ENCODE measurements around the gene CFHR1.
"Not testable (repeated sequence)": the region's sequence is repeated elsewhere in the genome, so short reads cannot be mapped to it uniquely, and the experiment has no call there.

Gene CFHR1

GRCh38 chr1:196819531-196819930 lies at the start of gene CFHR1:
TSS of gene CFHR1 (plus strand) at chr1:196819731. CDS start at chr1:196819845, 114 bp downstream.
- not testable (repeated sequence) for DNase-seq (ENCODE audit: low read depth in 1 of 2, low spot score in 1 of 2)

- not testable (repeated sequence) for DNase-seq (ENCODE audit: low read depth in 1 of 2, low spot score in 1 of 2)
These were observed 49.7 kb upstream of the CFHR1 start for GRCh38 chr1:196769823-196770222.

DNA sequence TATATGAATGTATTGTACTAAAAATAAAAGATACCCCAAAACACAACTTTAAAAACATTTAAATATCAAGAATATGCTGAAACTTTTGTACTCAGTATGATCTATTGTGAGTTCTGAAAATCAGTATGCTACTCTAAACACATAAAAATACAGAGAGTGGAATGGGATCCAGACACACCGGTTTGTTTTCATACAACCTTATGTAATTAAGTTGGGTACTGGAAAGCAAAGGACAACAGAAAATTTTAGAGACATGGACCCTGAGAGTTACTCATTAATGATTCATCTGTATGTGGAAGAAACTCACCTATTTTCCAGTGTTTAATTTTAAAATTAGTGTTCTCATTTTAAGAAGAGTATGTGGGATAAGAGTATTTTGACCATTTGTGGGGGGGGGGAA lies 45.8 kb upstream of the CFHR1 start:
- no peak for DNase-seq (ENCODE audit: low read depth in 1 of 2, low spot score in 1 of 2)

- DNase-seq (ENCODE audit: low read depth in 1 of 2, low spot score in 1 of 2) = no peak
These were observed 45.4 kb upstream of the CFHR1 start for GRCh38 chr1:196774175-196774574.

- no peak for DNase-seq (ENCODE audit: low read depth in 1 of 2, low spot score in 1 of 2)
These were observed 44.9 kb upstream of the CFHR1 start, which contains the start of gene CFHR3 for GRCh38 chr1:196774603-196775002. TSS of gene CFHR3 (plus strand) at chr1:196774840. CDS start at chr1:196774887, 47 bp downstream.

- no peak for DNase-seq (ENCODE audit: low read depth in 1 of 2, low spot score in 1 of 2)
These were observed 41.9 kb upstream of the CFHR1 start for GRCh38 chr1:196777603-196778002.

DNA sequence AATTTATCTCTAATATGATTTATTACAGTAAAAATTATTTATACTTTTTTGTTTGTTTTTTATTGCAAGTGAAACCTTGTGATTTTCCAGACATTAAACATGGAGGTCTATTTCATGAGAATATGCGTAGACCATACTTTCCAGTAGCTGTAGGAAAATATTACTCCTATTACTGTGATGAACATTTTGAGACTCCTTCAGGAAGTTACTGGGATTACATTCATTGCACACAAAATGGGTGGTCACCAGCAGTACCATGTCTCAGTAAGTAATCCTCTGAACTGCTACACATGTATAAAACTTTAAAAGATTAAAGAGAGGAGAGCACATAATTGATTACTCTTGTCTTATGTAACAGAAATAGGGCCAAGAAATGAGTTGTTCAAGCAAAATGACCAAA lies 40.4 kb upstream of the CFHR1 start:
- DNase-seq (ENCODE audit: low read depth in 1 of 2, low spot score in 1 of 2) = no peak

- DNase-seq (ENCODE audit: low read depth in 1 of 2, low spot score in 1 of 2) = not testable (repeated sequence)
These were observed 28.3 kb upstream of the CFHR1 start for GRCh38 chr1:196791252-196791651.

DNA sequence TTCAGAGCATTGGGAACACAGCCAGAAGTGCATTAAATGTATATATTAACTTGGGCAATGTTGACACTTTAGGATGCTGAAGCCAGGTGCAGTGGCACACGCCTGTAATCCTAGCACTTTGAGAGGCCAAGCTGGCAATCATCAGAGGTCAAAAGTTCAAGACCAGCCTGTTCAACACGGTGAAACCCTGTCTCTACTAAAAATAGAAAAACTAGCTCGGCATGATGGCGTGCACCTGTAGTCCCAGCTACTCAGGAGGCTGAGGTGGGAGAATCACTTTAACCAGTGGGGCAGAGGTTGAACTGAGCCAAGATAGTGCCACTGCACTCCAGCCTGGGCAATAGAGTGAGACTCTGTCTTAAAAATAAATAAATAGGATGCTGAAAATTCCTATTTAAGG lies 25.4 kb upstream of the CFHR1 start:
- DNase-seq (ENCODE audit: low read depth in 1 of 2, low spot score in 1 of 2) = not testable (repeated sequence)

- DNase-seq (ENCODE audit: low read depth in 1 of 2, low spot score in 1 of 2) = no peak
These were observed 21.6 kb upstream of the CFHR1 start for GRCh38 chr1:196797891-196798290.

- not testable (repeated sequence) for DNase-seq (ENCODE audit: low read depth in 1 of 2, low spot score in 1 of 2)
These were observed 17.6 kb upstream of the CFHR1 start for GRCh38 chr1:196801920-196802319.

GRCh38 chr1:196808529-196809235 lies 10.8 kb upstream of the CFHR1 start:
- DNase-seq (ENCODE audit: low read depth in 1 of 2, low spot score in 1 of 2) = no peak

DNA sequence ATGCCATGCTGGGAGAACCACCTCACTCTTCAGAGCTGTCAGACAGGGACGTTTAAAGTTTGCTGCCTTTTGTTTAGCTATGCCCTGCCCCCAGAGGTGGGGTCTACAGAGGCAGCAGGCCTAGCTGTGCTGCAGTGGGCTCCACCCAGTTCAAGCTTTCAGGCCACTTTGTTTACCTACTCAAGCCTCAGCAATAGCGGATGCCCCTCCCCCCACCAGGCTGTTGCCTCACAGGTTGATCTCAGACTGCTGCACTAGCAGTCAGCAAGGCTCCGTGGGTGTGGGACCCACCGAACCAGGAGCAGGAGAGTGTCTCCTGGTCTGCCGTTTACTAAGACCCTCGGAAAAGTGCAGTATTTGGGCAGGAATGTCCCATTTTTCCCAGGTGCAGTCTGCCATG lies 2.1 kb upstream of the CFHR1 start:
- not testable (repeated sequence) for DNase-seq (ENCODE audit: low read depth in 1 of 2, low spot score in 1 of 2)

- not testable (repeated sequence) for DNase-seq (ENCODE audit: low read depth in 1 of 2, low spot score in 1 of 2)
These were observed 8.3 kb downstream of the CFHR1 start for GRCh38 chr1:196827860-196828259.

DNA sequence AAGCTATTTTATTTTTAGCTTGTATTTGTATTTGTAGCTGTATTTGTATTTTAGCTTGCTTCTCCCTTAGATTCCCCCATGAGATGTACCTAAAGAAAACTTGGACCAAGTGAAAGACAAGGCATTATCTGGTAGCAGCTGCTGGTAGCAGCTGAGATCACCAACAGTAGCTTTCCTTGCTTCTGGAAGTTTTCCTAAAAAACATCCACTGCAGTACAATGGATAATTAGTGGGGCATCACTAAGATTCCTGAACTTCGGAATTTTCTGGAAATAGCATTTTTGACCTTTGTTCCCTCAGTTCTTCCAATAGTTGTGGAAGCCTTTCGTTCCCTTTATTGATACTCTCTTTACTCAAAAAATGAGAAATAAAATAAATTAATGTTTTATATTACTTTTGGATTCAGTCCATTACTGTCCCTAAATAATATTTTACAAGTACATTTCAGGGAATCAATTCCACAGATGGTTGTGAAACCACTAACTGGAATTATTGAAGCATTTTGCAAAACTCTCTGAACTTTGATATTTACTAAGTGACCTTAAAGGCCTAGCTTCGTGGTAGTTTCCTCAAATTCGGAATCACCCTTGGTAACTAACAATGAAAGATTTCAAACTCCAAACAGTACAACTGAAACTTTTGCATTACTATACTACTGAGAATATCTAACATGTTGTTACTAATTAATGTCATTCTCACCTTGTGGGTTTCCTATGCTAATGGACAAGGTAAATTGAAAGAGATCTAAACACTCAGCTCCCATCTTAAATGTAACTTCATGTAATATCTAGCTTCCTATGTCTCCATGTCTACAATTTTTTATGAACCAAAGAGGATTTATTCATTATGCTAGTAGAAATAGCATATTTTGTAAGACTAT lies 30.3 kb downstream of the CFHR1 start:
- DNase-seq (ENCODE audit: low read depth in 1 of 2, low spot score in 1 of 2) = not testable (repeated sequence)

DNA sequence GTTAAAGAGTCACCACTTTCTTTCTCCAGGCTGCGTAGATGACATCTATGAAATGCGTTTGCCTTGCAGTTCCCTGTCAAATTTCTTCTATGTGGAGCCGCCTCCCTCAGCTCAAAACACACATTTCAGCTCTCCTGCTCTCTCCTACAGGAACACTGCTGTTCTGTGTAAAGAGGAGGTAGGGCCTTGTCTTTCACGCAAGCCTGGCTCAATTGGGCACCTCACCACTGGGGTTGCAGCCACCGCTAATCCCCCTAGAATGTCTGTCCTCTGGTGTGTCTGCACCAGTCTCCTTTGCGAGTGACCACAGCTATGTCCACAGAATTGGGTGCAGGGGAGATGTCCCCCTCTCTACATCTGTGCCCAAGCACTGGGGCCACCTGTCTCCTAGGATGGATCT lies 36.5 kb downstream of the CFHR1 start:
- no peak for DNase-seq (ENCODE audit: low read depth in 1 of 2, low spot score in 1 of 2)

GRCh38 chr1:196857188-196857587 lies 37.7 kb downstream of the CFHR1 start:
- no peak for DNase-seq (ENCODE audit: low read depth in 1 of 2, low spot score in 1 of 2)

- DNase-seq (ENCODE audit: low read depth in 1 of 2, low spot score in 1 of 2) = no peak
These were observed 39.3 kb downstream of the CFHR1 start for GRCh38 chr1:196858811-196859210.

- DNase-seq (ENCODE audit: low read depth in 1 of 2, low spot score in 1 of 2) = no peak
These were observed 40.9 kb downstream of the CFHR1 start for GRCh38 chr1:196860323-196860884.

GRCh38 chr1:196861429-196861828 lies 41.9 kb downstream of the CFHR1 start:
- no peak for DNase-seq (ENCODE audit: low read depth in 1 of 2, low spot score in 1 of 2)

DNA sequence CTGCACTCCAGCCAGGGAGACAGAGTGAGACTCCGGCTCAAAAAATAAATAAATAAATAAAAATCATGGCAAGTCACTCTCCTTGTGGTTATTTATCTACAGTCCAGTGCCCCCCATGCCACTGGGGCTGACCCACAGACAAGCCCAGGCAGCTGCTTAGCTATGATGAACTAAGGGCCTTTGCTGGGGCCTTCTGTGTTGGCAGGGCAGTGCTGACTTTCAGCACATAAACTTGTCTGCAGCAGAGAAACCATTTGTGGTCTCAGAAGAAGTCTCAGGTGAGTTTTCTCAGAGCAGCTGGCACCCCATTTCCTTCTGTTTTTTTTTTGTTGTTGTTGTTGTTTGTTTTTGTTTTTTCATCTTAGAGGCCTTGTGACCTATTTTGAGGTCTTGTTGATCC lies 47.4 kb downstream of the CFHR1 start:
- DNase-seq (ENCODE audit: low read depth in 1 of 2, low spot score in 1 of 2) = no peak

- no peak for DNase-seq (ENCODE audit: low read depth in 1 of 2, low spot score in 1 of 2)
These were observed 53.9 kb downstream of the CFHR1 start for GRCh38 chr1:196873385-196873784.

All from stimulated activated CD4-positive, alpha-beta T cell treated with anti-CD3 and anti-CD28 coated beads, Interleukin-15, amount 100 ng/mL, for 1 hour (primary cell).